NCI-H2107 treated with DMSO at 0.1 percent for 48 hours (cell line): ENCODE results near the gene PHAF1.
"Not testable (repeated sequence)": the region's sequence is repeated elsewhere in the genome, so short reads cannot be mapped to it uniquely, and the experiment has no call there.

Experiments used
- DNase-seq: peaks from one replicate; lab custom pipeline; 2025; ENCODE audit not compliant: unreplicated experiment; lab: John Stamatoyannopoulos, UW

Gene PHAF1

DNA sequence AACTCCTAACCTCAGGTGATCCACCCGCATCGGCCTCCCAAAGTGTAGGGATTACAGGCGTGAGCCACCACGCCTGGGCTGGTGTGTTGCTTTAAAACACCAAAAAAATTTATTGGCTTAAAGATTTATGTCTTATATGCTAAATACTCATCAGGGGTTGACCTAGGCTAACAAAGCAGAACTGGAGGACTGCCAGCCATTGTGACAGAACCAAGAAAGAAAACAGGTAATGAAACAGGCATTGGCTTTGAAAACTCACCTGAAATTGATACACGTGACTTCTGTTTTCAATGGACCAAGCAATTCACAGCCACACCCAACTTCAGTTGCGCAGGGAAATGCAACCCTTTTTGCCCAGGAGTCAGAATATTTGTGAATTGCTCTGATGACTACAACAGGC, 4.9 kb upstream of the PHAF1 start:
- no peak for DNase-seq

- DNase-seq, result no peak
These were observed 4.5 kb upstream of the PHAF1 start for GRCh38 chr16:67105246-67105645.

- no peak for DNase-seq
These were observed 3.9 kb upstream of the PHAF1 start for GRCh38 chr16:67105881-67106280.

DNA sequence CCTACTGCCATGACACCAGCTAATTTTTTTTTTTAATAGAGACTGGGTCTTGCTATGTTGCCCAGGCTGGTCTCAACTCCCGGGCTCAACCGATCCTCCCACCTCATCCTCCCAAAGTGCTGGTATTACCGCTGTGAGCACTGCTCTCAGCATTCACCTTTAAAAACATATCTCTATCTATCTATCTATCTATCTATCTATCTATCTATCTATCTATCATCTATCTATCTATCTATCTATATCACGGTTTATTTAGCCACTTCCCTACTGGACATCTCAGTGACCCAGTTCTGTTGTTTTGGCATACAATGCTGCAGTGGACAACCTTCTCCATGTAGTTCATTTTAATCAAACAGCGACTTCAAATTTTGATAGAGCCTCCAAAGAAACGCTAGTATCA, 1.3 kb upstream of the PHAF1 start:
- DNase-seq, result no peak

DNA sequence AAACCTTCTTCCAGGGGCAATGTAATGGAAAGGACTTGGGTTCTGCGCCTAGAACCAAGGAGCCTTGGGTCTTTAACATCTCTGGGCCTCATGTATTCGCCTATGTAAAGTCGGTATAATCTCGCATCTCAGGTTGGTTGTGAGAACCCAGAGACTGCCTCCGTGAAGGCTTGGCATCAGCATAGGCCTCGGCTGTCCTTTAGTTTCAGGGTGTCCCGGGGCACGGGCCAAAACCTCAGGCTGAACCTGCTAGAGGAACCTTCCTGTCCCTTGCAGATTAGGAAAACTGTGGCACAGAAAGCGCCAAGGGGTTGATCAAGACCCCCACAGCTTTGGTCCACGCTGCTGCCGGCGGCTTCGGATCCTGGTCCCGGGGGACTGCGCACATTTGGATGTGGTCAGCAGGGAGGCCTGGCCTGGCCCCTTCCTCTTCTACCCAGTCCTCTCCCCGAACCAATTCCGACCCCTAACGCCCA, 772 bp upstream of the PHAF1 start:
- DNase-seq, result no peak

- no peak for DNase-seq
These were observed 2.3 kb downstream of the PHAF1 start for GRCh38 chr16:67111951-67112444.

GRCh38 chr16:67112591-67113399, 3.1 kb downstream of the PHAF1 start:
- DNase-seq, result no peak

GRCh38 chr16:67114793-67115192, 5.1 kb downstream of the PHAF1 start:
- no peak for DNase-seq

- no peak for DNase-seq
These were observed 5.9 kb downstream of the PHAF1 start for GRCh38 chr16:67115639-67116038.

- DNase-seq, result no peak
These were observed 6.9 kb downstream of the PHAF1 start for GRCh38 chr16:67116388-67117311.

- DNase-seq, result no peak
These were observed 8.0 kb downstream of the PHAF1 start for GRCh38 chr16:67117716-67118115.

- no peak for DNase-seq
These were observed 10.3 kb downstream of the PHAF1 start for GRCh38 chr16:67120025-67120424.

DNA sequence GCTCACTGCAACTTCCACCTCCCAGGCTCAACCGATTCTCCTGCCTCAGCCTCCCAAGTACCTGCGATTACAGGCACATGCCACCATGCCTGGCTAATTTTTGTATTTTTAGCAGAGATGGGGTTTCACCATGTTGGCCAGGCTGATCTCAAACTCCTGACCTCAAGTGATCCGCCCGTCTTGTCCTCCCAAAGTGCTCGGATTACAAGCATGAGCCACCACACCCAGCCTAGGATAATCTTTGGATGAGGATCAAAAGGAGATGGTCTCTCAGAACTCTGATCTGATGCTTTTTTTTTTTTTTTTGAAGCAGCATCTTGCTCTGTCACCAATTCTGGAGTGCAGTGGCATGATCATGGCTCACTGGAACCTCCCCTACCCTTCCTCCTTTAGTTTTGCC, 13.1 kb downstream of the PHAF1 start:
- not testable (repeated sequence) for DNase-seq

- DNase-seq, result no peak
These were observed 18.7 kb downstream of the PHAF1 start for GRCh38 chr16:67128417-67128816.

DNA sequence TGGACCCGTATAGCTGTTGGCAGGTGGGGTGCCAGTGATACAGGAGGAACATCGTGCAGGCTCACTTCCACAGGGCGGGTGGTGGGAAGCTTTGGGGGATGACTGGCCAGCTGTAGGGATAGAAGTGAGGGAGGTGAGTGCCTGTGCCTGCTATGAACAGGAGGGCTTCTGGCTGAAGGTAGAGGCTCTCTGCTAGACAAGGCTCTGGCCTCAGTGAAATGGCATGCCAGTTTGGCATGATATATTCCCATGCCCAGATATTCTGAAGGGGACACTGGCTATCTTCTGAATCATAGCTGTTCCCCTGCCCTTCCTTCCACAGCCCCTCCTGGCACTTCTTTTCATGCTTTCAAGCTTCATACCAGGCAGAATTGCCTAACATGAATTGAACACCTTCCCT, 19.1 kb downstream of the PHAF1 start:
- DNase-seq, result no peak

DNA sequence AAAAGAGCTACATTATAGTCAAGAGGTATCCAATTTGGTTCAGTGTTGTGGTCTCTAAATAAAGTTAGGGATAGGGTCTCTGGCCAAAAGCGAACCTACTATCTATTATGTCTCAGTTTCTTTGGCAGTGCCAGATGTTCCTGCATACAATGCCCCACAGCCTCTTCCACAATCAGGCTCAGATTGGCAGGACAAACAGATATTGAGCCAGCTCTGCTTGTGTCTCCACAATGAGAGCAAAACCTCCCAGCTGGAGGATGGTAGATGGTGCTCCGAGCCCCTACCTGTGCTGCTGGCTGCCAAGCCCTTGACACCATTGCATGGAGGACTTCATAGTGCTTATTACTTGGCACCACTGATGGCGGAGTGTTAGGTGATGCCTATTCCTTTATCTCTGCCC, 19.7 kb downstream of the PHAF1 start:
- no peak for DNase-seq

DNA sequence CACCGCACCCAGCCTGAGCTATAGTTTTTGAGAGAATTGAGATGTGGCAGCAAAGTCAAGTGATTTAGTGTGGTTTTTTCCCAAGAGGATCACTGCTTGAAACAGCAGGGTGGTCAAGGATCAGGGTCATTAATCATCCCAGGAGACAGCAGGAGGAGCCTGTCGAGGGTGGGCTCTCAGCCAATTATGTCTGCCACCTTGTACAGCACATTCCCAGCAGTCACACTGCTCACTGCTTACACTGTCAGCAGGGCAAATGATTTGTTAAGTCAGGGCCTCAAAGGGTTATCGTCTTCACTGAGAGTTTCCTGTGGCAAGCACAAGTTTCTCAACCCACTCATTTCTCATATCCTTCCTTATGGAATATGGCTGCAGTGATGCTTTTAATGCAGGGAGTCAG, 27.9 kb downstream of the PHAF1 start:
- DNase-seq, result no peak

- DNase-seq, result no peak
These were observed 31.6 kb downstream of the PHAF1 start for GRCh38 chr16:67141391-67141790.

GRCh38 chr16:67142342-67142741, 32.6 kb downstream of the PHAF1 start:
- no peak for DNase-seq

DNA sequence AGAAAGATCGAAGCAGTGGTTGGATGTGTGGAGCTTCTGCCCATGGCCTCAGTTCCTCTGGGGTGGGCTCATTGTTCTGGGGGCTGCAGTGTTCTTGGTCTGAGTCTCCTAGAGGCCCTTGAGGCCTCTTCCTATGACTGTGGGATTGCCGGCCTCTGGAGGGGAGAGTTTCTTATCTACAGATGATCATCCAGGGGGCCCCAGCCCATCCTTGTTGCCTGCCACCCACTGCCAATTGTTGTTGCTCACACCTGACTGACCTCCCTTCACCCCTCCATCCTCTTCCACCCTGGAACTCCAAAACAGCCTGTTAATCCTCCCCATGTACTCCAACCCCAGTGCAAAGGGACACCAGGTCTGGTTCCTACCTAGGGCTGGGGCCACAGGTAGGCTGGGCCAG, 35.2 kb downstream of the PHAF1 start:
- no peak for DNase-seq

DNA sequence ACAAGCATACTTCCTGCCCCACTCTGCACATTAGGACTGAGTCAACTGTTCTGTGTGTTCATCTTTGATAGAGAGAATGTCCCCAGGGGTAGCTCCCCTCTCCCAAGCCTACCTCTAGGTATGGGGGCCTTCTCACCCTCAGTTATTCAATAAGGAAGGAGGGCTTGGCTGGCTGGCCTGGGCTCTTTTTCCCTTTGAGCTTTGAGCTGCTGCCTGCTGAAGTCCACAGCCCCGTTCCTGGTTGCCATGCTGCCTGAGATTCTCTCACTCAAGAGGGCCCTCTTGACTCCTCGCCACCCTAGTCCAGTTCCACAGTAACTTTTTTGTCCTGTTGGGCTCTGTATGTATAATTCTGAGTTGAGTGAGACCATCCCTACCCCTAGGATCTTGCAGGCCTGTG, 36.0 kb downstream of the PHAF1 start:
- no peak for DNase-seq
